HFFc6 (cell line): Measurements from ENCODE around the gene CTNNA3. TPM values are rescaled to one million over a fixed set of nuclear protein-coding genes. Genes with fewer than 3 reads are reported as not detected.

ENCODE experiments used
- DNase-seq: peaks from one replicate; pipeline ENCODE4 v3.0.0-alpha.2; 2018
- H3K27ac Mint-ChIP-seq: 2 replicates; pipeline ENCODE4 v1.8.0; 2020; ENCODE audit warnings: mild to moderate bottlenecking, mixed read lengths
- H3K27me3 Mint-ChIP-seq: 2 replicates; pipeline ENCODE4 v1.8.0; 2021; ENCODE audit warnings: mild to moderate bottlenecking, moderate library complexity, mixed read lengths; ENCODE audit not compliant: insufficient read depth
- H3K36me3 Mint-ChIP-seq: 2 replicates; pipeline ENCODE4 v1.8.0; 2021; ENCODE audit warnings: low read depth, mixed read lengths
- H3K4me1 Mint-ChIP-seq: 2 replicates; pipeline ENCODE4 v1.8.0; 2020; ENCODE audit warnings: low read depth, mixed read lengths
- H3K4me3 Mint-ChIP-seq: 2 replicates; pipeline ENCODE4 v1.8.0; 2020; ENCODE audit warnings: mild to moderate bottlenecking, moderate library complexity, mixed read lengths
- H3K9me3 Mint-ChIP-seq: 2 replicates; pipeline ENCODE4 v1.8.0; 2020; ENCODE audit warnings: mild to moderate bottlenecking, mixed read lengths
- CTCF ChIP-seq: fragments of 200-600 bp; sonication (generic); IDR thresholded peaks from 2 replicates; pipeline ENCODE4 v1.5.0; 2021; ENCODE audit warnings: antibody characterized with exemption, mild to moderate bottlenecking
- total RNA-seq, 6 experiments: library from RNA; stranded (reverse); fragmentation: NEBNext Ultra II Directional; extraction: Animal tissue kit (Norgen Biotek cat#: 25700); gene quantifications; 2 replicates in 1 of 6; 3 replicates in 5 of 6; pipeline ENCODE4 v1.2.3, GENCODE V29; 2021

CTNNA3 gene
- total RNA-seq, 6 experiments from 2014 or later: not detected

- peaks cover 12% of the 10 kb centered on the region for H3K9me3 Mint-ChIP-seq
- H3K4me1 Mint-ChIP-seq: no peaks in the 10 kb centered on the region
- no peaks in the 10 kb centered on the region for H3K36me3 Mint-ChIP-seq
- no peak overlapping the region for H3K27ac Mint-ChIP-seq
- no peak for TF ChIP-seq CTCF
- no peak for DNase-seq
- no peak overlapping the region for H3K4me3 Mint-ChIP-seq
- H3K27me3 Mint-ChIP-seq: no peaks in the 10 kb centered on the region
Measured at GRCh38 chr10:67553254-67553653, 142.7 kb downstream of the CTNNA3 start.

GRCh38 chr10:67550838-67551402 is 145.1 kb downstream of the CTNNA3 start:
- no peak for DNase-seq
- Mint-ChIP-seq H3K9me3 (no peaks in the 10 kb centered on the region), H3K4me1 (no peaks in the 10 kb centered on the region), H3K36me3 (no peaks in the 10 kb centered on the region), H3K27ac (no peak overlapping the region), H3K4me3 (no peak overlapping the region), H3K27me3 (no peaks in the 10 kb centered on the region)
- no peak for TF ChIP-seq CTCF

GRCh38 chr10:67550046-67550445 is 145.9 kb downstream of the CTNNA3 start:
- Mint-ChIP-seq H3K9me3 (no peaks in the 10 kb centered on the region), H3K36me3 (no peaks in the 10 kb centered on the region), H3K27me3 (no peaks in the 10 kb centered on the region), H3K4me1 (no peaks in the 10 kb centered on the region), H3K4me3 (no peak overlapping the region), H3K27ac (no peak overlapping the region)
- no peak for DNase-seq
- TF ChIP-seq CTCF: no peak

- no peaks in the 10 kb centered on the region for H3K27me3 Mint-ChIP-seq
- H3K4me3 Mint-ChIP-seq: no peak overlapping the region
- no peak overlapping the region for H3K27ac Mint-ChIP-seq
- no peaks in the 10 kb centered on the region for H3K9me3 Mint-ChIP-seq
- no peak for TF ChIP-seq CTCF
- peak; percentile 2 for DNase-seq
- no peaks in the 10 kb centered on the region for H3K36me3 Mint-ChIP-seq
- H3K4me1 Mint-ChIP-seq: no peaks in the 10 kb centered on the region
Measured at GRCh38 chr10:67549390-67549789, 146.6 kb downstream of the CTNNA3 start.

- Mint-ChIP-seq H3K27me3 (no peaks in the 10 kb centered on the region), H3K9me3 (no peaks in the 10 kb centered on the region), H3K36me3 (no peaks in the 10 kb centered on the region), H3K27ac (no peak overlapping the region), H3K4me1 (no peaks in the 10 kb centered on the region), H3K4me3 (no peak overlapping the region)
- DNase-seq: no peak
- no peak for TF ChIP-seq CTCF
Measured at GRCh38 chr10:67541411-67541810, 154.6 kb downstream of the CTNNA3 start.

- no peak for DNase-seq
- no peak for TF ChIP-seq CTCF
- no peaks in the 10 kb centered on the region for H3K27me3 Mint-ChIP-seq
- H3K9me3 Mint-ChIP-seq: no peaks in the 10 kb centered on the region
- no peak overlapping the region for H3K27ac Mint-ChIP-seq
- no peak overlapping the region for H3K4me3 Mint-ChIP-seq
- H3K36me3 Mint-ChIP-seq: no peaks in the 10 kb centered on the region
- H3K4me1 Mint-ChIP-seq: no peaks in the 10 kb centered on the region
Measured at GRCh38 chr10:67539312-67539711, 156.7 kb downstream of the CTNNA3 start.
